Measurements from ENCODE around the gene SELENOK.

The SELENOK gene

DNA sequence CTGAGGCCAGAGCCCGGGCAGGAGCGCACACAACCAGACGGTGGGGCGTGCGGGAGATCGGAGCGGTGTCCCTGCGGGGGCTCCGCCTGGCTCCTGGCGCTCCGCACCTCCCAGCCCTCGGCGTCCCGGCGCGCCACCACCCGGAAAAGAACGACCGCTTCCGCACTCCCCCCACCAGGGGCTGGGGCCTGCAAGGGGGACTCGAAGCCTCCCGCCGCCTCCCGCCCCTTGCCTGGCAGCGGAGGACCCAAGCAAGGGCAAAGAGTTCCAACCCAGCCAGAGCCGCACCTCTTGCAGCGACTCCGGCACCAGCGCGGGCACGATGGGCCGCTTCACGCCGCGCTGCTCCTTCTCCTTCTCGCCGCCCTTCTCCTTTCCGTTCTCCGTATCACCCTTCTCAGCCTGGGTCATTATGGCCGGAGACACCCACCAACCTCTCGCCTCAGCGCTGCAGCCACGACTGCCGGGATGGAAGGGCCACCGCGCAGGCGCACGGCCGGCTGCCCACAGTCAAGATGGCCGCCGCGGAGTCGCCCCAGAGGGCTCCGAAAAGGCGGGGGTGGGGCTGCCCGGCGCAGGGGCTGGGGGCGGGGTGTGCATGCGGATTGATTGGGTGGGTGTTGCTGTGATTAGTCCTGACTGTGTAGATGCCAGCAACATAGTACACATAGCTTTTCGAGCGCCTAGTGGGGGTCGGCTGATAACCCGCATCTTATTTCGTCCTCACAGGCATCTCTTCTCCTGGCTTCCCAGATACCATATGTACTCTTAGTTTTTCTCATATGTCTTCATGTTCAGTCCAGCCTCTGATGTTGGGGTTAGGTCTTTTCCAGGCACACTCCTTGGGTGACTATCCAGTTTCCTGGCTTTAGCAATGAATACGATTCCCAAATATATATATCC lies 9.7 kb downstream of the SELENOK start, which contains the start of gene ACTR8:
ACTR8 (minus strand) TSS at position 462 of the 903 bp plus-strand sequence; CDS start at position 411, 51 bp downstream.
- peak; percentile 89 for DNase-seq

DNA sequence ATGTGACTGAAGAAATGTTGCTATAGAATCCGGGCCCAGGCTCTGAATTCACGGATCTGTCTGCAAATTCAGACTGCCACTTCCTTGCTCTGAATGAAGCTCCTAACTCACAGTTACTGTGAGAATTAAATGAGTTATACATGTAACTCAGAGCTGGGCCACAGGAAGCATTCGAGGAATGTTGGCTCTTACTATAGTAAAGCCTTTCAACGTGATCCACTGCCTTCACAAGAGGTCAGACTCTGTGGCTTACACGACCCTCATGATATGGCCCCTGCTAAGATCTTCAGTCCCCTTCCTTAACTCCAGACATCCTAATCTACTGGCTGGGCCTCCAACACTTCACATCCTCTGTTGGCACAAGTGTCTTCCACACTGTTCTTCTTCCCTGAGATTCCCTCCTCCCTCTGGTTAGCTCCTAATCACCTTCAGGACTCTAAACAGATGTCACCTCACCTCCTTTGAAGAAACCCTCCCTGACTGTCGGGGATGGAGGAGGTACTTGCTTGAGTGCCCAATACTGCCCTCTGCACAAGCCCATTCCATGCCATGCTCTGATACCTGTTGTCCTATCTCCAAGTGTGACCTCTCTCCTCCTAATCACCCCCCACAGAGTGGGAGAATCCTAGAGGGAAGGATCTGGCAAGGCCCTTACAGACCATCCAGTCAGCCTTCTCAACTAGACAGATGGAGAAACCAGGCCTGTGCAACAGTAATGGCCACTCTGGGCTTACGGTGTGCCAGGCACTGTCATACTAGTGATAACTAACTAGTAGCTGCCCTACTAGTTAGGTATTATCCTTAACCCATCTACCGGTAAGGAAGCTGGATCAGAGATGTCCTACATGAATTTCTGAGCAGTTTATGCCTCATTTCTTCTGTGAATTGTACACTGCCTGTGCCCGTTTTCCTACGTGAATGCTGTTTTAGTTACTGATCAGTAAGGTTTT lies 11.0 kb downstream of the SELENOK start:
- no peak for DNase-seq

DNA sequence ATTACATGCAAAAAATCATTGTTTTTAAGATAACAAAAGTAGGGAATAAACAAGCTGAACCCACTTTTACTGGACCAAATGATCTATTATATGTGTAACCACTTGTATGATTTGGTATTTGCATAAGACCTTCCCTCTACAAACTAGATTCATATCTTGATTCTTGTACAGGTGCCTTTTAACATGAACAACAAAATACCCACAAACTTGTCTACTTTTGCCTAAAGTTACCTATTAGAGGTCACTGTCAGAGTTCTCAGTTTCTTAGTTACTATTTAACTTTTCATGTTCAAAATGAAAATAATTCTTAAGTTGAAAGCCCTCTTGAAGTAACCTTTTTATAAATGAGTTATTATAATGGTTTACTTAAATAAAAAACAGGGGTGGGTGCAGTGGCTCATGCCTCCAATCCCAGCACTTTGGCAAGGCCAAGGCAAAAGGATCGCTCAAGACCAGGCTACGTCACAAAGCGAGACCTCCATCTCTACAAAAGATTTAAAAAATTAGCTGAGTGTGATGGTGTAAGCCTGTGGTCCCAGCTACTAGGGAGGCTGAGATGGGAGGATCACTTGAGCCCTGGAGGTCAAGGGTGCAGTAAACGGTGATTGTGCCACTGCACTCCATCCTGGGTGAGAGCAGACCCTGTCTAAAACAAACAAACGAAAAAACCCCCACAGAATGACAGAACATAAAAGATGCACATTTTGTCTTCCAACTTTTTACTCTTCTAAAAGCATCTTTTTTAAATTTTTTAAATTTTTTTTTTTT lies 25.7 kb downstream of the SELENOK start:
- DNase-seq: no peak

DNA sequence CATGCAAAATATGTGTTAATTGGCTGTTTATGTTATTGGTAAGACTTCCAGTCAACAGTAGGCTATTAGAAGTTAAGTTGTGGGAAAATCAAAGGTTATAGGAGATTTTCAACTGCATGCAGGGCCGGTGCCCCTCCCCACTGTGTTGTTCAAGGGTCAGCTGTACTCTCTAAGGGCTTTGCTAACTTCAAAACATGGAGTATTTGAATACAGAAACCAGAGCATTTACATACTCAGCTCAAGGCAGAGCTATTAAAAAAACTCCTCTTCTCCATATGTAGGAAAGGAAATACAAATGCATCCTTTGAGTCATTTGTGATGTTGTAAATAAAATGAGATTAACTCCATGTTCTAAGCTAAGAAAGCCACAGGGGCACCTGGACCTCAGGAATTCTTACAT lies 28.5 kb downstream of the SELENOK start:
- DNase-seq: no peak

DNA sequence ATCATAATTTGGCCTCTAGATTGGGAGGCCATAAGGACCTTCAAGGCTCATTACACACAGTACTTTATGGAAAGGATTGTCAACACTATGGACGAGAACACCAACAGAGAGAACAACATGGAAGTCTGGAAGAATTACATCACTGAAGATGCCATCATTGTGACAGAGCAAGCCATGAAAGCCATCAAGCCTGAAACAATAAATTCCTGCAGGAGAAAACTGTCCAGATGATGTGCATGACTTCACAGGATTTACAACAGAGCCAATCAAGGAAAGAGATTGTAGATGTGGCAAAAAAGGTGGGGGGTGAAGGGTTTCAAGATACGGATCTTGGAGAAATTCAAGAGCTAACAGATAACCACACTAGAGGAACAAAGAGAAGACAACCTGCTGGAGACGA lies 29.4 kb downstream of the SELENOK start:
- no peak for DNase-seq

DNA sequence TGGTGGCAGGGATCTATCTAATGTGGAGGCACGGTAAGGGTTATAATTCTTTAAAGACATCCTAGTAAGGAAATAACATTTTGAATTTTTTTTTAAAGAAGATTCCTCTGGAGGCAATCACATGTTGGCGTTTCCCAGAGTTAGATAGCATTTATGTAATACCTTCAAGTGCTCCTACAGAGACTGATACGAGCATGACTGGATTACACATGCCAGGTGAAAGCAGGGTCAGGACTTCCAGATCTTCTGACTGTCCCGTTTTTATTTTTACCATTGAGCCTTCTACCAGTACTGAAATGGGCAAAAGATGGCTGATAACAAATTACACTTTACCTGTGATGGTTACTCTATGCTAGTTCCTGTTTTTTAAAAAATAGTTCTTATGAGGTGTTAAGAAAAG lies 31.5 kb downstream of the SELENOK start:
- DNase-seq: no peak

DNA sequence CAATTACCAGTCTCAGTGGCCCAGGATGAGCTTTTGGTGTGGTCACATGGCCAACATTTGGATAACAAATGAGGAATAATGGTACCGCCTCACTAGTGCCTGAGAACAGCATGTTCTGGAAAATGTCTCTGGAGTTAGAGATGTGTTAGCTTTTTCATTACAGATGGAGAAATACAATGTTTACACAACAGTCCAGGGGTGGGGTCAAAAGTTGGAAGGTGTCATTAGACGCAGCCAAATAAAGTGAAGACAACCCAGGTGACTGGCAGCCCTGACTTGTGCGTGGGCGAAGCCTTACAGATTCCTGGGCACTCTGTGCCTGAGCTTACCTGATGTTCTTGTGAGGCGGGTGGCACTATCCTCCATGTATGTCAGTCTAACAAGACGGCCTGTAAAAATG lies 32.5 kb downstream of the SELENOK start:
- no peak for DNase-seq

DNA sequence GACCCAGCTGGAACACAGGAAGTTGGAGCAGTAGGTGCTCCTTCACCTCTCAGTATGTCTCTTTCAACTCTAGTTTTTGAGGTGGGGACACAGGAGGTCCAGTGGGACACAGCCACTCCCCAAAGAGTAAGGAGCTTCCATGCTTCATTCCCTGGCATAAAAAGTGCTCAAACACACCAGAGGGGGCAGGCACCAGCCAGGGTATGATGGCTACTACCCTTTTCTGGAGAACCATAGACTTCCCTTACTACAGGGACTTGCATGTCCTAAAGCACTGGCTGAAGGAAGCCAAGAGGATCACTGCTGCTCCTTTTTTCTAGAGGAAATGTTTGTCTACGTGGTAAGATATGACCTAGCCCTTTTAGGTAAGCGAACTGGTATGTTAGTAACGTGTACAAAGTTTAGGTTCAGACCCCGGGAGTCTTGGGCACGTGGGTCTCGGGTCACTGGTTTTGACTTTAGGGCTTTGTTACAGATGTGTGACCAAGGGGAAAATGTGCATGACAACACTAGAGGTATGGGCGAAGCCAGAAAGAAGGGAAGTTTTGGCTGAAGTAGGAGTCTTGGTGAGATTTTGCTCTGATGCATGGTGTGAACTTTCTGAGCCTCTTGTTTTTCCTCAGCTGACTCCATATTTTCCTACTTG lies 33.4 kb downstream of the SELENOK start:
- no peak for DNase-seq

DNA sequence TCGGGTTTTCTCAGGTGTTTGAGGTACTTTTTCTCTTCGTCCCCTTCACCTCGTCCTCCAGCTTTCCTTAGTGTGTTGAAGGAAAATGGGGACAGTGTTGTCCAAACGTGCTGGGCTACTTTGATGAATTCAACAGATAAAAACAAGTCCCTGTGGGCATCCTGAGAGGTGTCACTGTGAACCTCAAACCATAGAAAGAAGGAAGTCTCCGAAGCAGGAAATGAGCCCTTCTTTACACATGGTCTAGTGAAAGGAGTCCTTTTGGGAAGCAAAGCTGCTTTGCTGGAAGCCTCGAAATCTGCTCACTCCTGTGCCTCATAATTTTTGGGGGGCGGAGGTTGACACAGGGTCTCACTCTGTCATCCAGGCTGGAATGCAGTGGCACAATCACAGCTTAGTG lies 34.7 kb downstream of the SELENOK start:
- DNase-seq: no peak

DNA sequence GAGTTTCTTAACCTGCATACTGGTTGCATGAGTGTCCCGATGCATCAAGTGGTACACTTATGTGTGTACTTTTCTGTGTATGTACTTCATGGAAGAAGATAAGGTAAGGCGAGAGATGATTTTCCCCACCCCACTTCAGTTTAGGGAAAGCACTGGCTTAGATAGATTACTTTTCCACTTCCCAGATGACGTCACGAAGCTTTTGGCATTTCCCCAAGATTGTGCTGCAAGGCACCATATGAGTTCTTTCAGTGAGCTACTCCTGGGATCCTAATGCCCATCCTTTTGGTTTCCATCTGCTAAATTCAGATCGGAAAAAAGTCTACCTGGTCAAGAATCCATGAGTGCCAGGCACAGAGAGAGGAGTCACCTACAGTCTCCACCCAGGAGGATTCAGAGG lies 40.8 kb downstream of the SELENOK start:
- DNase-seq: no peak

DNA sequence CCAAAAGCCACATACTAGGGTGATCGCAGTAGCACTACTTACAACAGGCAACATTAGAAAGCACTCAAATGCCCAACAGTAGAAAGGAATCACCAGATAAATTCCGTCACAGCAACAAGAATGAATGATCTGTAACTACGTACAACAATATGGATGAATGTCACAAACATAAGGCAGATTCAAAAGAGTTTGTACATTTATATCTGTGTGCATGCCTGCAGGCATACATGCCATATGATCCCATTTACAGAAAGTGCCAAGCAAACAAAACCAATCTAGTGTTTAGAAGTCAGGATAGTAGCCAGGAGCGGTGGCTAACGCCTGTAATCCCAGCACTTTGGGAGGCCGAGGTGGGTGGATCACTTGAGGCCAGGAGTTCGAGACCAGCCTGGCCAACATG lies 41.7 kb downstream of the SELENOK start:
- DNase-seq: no peak

DNA sequence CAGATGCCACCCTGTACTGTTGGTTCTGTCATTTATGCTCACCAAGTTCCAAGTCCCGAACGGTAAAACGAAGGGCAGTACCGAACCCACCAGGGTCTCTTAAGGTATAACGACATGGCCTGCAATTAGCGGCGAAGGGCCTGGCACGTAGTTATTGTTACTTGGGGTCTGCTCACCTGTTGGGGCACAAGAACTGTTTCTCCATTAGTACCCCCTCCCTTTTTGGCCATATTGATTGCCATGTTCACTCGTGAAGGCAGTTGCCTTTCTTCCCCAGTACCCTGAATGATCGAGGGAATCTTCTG lies 44.9 kb downstream of the SELENOK start:
- DNase-seq: no peak

DNA sequence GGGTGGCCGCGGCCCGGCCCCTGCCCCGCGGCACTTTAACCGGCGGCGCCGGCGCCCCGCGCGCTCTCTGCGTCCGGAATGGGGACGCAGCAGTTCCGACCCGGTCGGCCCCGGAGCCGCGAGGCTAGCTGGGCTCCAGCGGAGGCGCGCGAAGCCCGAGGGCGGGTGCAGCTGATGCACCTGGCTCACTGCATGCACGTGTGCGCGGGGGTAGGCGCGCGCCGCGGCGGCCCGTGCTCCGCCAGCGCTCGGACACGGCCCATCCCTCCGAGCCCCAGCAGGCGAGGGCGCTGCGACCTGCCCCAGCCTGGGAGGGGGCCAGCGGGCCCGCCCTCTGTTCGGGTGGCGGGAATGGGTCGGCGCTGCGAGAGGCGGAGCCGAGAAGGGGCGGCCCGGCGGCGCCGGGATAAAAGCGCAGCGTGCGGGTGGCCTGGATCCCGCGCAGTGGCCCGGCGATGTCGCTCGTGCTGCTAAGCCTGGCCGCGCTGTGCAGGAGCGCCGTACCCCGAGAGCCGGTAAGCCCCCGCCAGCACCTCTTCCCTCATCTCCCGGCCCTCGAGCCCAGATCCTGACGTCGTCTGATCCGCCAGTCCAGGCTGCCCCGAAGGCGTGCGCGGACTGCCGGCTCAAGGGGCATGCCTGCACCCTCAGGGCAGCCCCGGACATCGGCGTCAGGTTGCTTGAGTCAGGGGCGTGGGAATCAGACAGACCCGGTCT lies 45.4 kb downstream of the SELENOK start, which contains the start of the genes CHDH and IL17RB:
CHDH (minus strand) TSS at position 286 of the 717 bp plus-strand sequence. CDS start 22,411 bp downstream, outside the sequence.
IL17RB (plus strand) TSS at position 435 of the 717 bp plus-strand sequence; CDS start at position 456, 21 bp downstream.
- no peak for DNase-seq

DNA sequence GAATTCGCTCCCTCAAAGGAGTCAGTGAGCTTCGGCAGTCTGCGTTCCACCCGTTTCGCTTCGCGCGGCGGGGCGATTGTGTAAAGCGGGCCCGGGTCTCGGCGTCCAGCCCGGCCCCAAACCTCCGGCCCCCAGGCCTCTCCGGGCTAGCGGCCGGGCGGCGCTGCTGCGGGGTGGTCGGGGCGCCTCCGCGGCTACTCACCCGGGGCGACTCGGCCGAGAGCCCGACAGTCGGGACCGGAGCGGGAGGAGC lies 45.9 kb downstream of the SELENOK start:
- no peak for DNase-seq

DNA sequence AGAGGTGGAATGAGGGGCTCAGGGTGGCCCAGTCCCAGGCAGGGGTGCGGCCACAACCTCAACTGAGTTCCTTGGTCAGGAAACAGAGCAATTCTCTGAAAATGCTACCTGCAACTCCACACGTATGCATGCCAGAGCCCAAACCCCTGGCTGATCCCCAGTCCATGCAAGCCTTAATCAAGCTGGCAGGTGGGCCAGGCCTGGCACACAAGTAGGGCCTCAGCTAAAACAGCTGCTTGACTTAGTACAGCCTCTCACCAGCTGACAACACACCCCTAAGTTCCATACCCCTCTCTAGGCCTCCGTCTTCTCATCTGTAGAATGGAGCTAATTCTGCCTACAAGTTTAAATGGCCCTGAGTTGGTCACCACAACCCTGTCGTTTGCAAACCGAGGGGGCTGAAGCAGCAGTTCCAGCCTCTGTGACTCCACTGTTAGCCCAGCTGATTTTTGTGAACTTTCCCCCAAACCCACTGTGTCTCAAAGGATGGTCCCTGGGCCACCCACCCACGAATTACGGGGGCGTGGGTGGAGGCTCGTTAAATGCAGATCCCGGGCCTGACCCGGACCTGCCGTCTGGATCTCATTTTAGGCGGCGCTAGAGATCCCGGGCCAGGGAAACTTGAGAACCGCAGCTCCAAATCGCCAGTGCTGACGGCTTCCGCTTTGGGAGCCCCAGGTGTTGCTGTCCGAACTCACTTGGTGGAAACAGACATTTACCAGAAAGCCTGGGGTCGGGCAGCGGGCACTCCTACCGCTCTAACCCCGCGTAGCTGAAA lies 46.4 kb downstream of the SELENOK start:
- no peak for DNase-seq

DNA sequence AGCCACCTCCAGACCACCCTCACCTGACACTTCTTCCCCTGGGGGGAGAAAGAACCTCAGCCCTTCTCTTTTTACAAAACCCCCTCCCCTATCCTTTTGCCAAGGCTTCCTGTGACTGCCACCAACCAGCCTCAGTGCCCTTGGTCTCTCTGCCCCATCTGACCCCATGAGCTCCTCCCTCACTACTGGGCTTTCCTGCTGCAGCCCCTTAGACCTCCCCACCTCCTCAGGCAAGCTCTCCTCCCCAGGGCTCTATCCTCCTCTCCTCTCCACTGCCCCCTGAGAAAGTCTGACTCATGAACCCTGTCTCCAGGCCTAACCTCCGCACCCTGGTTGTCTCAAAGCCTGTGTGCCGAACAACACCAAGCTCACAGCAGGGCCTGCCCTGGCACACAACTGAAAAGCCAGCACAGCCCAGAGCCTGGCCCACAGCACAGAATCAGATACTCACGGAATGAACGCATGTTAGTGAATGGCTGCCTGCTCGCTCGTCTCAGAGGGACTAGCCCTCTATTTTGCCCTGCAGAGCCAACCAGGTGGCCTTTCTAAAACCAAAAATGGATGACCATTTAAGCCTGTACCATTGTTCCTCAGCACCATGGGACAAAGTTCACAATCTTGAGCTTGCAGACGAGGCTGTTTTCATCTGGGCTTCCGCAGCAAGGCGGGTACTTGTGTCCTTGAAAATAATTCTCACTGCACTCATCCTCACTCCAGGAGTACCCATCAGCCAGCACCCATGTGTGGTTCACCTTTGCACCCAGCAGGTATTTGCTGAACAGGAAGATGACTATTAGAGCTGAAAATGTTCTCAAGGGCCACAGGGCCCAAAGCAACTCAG lies 47.2 kb downstream of the SELENOK start:
- DNase-seq: no peak

DNA sequence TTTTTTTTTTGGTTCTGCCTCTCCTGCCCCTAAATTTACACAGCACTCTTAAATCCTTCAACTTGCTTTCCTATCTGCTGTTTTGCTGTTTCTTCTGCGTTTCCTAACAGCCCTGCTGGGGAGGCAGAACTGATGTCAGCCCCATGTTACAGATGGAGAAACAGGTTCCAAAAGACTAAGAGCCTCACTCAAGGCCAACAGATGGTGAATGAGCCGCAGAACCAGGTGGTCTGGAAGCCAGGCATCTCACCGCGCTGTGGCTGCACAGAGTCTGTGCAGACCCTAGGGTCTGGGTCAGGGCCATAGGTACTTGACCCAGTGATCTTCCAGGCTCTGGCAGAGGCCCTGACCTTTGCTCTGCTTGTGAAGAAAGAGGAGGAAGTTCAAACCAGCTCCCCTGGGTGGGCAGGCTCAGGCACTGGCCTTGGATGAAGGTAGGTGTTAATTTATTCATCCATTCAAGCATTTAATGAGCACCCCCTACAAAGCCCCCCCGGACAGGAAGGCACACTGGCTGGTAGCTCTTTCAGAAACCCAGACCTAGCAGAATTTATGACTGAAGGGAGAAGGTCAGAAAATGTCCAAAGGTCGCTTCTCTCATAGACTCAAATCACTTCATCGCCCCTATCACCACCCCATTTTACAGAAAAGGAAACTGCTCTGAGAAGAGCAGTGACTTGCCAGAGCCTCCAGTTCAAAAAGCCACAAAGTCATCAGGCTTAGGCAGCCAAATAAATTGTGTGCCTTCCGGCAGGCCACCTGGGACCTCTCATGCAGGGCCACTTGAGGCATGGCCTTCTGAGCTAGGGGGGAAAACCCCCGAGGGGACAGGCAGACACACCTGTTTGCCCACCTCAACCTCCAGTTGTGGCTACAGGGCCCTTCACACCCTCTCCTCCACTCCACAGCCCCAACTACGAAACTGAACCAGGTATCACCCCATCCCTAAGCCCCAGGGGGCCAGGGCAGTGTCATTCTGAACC lies 48.2 kb downstream of the SELENOK start:
- no peak for DNase-seq

DNA sequence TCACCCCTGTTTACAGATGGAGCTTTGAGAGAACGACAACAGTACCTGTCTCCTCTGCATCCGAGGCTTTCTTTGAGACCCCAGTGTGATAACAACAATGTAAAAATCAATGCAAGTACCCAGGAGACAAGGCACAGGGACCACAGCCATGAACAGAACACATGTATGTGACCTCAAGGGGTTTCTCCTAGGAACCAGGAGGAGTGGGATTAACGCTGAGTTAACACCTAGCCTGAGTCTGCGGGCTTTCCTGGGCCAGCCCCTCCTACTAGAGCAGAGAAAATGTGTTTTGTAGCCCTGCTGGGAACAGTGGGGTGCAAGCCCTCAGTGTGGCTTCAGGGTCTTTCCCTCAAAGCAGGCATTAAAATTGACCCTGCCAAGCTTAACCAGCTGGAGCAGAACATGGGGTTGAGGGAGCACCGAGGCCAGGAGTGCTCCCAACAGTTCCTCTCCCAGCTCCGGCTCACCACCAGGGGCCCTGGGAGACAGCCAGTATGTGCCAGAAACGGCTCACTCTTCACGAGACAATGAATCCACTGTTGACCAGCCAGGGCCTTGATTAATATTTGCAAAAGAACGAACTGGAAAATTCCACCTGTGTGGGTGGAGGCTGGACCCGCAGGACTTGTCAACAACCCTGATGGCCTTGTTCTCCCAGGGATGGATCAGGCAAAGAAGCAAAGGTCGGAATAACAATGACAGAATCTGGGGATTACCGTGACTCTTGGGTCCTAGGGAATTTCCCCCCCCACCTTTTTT lies 49.0 kb downstream of the SELENOK start:
- no peak for DNase-seq

Data from activated CD8-positive, alpha-beta memory T cell treated with anti-CD3 and anti-CD28 coated beads, Interleukin-2, amount 50 U/mL, for 4 hours (primary cell).